ENCODE results near the gene RREB1. TPM values are rescaled to one million over a fixed set of nuclear protein-coding genes. Genes with fewer than 3 reads are reported as not detected.

The RREB1 gene
- total RNA-seq, 1 experiment from 2014 or later, result 38.4 TPM

DNA sequence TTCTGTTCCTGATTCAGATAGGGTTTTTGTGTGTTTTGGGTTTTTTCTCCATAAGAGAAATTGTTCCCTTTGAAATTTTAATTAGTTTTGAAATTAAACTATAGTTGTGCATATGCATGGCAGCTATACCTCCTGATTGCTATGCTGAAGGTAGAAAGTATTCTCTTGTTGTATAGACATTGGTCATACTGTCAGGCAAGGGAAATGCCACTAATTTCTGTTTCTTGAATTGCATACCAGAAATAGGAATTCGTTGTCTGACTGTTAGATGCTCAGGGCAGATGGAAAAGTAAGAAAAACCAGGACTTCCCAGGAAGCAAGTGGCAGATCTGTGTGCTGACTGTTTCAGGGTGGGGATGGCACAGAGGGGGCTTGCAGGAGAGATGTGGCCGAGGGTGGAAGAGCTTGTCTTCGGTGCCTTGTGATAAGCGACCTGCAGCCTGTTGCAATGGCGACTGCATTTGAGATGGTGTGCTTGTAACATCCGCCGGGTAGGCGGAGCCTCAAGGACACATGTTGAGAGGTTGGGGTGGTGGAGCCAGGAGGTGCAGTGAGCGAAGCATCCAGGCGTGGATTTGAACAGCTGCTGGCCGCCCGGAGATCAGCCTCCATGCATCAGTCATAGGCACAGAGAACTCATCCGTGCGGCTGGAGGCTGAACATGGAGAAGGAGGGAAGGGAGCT, 42.8 kb downstream of the RREB1 start:
- CTCF ChIA-PET, result no interaction called here
- H3K4me1 Mint-ChIP-seq (ENCODE audit: low read depth, unreplicated experiment), result peaks cover 48% of the 10 kb centered on the region

DNA sequence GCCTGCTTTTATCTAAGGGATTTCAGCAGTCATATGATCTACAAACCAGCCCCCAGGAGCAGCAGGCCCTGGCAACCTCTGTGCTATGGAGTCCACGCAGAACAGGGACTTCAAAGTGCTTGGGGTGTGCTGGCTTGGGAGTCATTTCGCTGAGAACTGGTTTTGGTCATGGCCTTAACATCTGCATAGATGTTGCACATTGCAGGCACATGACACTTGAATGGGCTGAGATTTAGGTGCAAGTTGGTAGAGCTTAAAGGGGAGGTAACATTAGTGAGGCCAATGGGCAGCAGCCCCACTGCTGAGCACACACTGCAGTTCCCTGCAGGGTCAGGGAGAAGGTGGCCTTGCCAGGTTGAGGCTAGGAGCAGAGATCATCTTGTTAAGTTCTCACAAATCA, 43.6 kb downstream of the RREB1 start:
- H3K27me3 Mint-ChIP-seq (ENCODE audit: unreplicated experiment), result no peaks in the 10 kb centered on the region
- CTCF ChIA-PET, result interaction anchor here (1.1 kb wide), 1 partner anchor 93 kb away, joined by 3 read pairs; no protein-coding TSS in a partner anchor
- TF ChIP-seq, protein P1, sequence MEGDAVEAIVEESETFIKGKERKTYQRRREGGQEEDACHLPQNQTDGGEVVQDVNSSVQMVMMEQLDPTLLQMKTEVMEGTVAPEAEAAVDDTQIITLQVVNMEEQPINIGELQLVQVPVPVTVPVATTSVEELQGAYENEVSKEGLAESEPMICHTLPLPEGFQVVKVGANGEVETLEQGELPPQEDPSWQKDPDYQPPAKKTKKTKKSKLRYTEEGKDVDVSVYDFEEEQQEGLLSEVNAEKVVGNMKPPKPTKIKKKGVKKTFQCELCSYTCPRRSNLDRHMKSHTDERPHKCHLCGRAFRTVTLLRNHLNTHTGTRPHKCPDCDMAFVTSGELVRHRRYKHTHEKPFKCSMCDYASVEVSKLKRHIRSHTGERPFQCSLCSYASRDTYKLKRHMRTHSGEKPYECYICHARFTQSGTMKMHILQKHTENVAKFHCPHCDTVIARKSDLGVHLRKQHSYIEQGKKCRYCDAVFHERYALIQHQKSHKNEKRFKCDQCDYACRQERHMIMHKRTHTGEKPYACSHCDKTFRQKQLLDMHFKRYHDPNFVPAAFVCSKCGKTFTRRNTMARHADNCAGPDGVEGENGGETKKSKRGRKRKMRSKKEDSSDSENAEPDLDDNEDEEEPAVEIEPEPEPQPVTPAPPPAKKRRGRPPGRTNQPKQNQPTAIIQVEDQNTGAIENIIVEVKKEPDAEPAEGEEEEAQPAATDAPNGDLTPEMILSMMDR (IDR thresholded peaks at IDR 0.05; ENCODE audit: unreplicated experiment), result no peak
- peak overlapping the region; percentile 63 for H3K27ac Mint-ChIP-seq (ENCODE audit: unreplicated experiment)
- BruUV-seq (replicated peaks), result no TSS peak
- no peak for DNase-seq
- H3K4me1 Mint-ChIP-seq (ENCODE audit: low read depth, unreplicated experiment), result peaks cover 40% of the 10 kb centered on the region
- peaks cover 9% of the 10 kb centered on the region for H3K36me3 Mint-ChIP-seq (ENCODE audit: insufficient read depth, unreplicated experiment)
- no peaks in the 10 kb centered on the region for H3K9me3 Mint-ChIP-seq (ENCODE audit: low read depth, unreplicated experiment)
- H3K4me3 Mint-ChIP-seq (ENCODE audit: low read depth, unreplicated experiment), result peak overlapping the region; percentile 28
- intact Hi-C loops (cut with micrococcal nuclease; ENCODE audit: unreplicated experiment), result no loop called here

More for the DNA sequence above, 42.8 kb downstream of the RREB1 start:
- TF ChIP-seq, protein P1 (IDR thresholded peaks at IDR 0.05; ENCODE audit: unreplicated experiment), result no peak
- intact Hi-C loops (cut with micrococcal nuclease; ENCODE audit: unreplicated experiment), result no loop called here
- BruUV-seq (replicated peaks), result no TSS peak
- H3K36me3 Mint-ChIP-seq (ENCODE audit: insufficient read depth, unreplicated experiment), result peaks cover 17% of the 10 kb centered on the region
- H3K4me3 Mint-ChIP-seq (ENCODE audit: low read depth, unreplicated experiment), result no peak overlapping the region
- no peaks in the 10 kb centered on the region for H3K27me3 Mint-ChIP-seq (ENCODE audit: unreplicated experiment)
- DNase-seq, result no peak
- no peak overlapping the region for H3K27ac Mint-ChIP-seq (ENCODE audit: unreplicated experiment)
- H3K9me3 Mint-ChIP-seq (ENCODE audit: low read depth, unreplicated experiment), result no peaks in the 10 kb centered on the region

DNA sequence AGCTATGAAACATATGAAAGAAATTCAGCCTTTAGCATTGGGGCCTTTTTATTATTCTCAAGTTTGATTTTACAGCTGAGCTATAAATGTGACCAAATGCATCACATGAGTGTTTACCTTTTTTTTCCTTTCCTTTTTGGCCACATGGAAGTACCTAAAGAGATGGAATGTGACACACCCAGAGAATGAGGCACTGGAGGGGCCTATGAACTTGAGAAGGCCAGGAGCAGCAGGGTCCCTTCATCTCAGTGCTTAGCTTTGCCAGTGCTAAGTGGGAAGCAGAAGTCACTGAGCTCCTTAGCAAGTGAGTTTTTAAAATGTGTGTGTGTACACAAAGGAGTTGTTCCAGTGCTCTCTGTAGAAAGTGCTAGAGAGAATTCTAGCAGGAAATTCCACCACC, 44.7 kb downstream of the RREB1 start:
- no peak for DNase-seq
- Mint-ChIP-seq H3K4me3 (ENCODE audit: low read depth, unreplicated experiment) (no peak overlapping the region), H3K27me3 (ENCODE audit: unreplicated experiment) (no peaks in the 10 kb centered on the region), H3K36me3 (ENCODE audit: insufficient read depth, unreplicated experiment) (peaks cover 4% of the 10 kb centered on the region), H3K9me3 (ENCODE audit: low read depth, unreplicated experiment) (no peaks in the 10 kb centered on the region), H3K27ac (ENCODE audit: unreplicated experiment) (peak overlapping the region; percentile 54), H3K4me1 (ENCODE audit: low read depth, unreplicated experiment) (peaks cover 32% of the 10 kb centered on the region)
- no TSS peak for BruUV-seq (replicated peaks)
- TF ChIP-seq, protein P1 (IDR thresholded peaks at IDR 0.05; ENCODE audit: unreplicated experiment), result no peak
- intact Hi-C loops (cut with micrococcal nuclease; ENCODE audit: unreplicated experiment), result no loop called here
- CTCF ChIA-PET, result interaction anchor here (1.1 kb wide), 1 partner anchor 94 kb away, joined by 3 read pairs; no protein-coding TSS in a partner anchor

DNA sequence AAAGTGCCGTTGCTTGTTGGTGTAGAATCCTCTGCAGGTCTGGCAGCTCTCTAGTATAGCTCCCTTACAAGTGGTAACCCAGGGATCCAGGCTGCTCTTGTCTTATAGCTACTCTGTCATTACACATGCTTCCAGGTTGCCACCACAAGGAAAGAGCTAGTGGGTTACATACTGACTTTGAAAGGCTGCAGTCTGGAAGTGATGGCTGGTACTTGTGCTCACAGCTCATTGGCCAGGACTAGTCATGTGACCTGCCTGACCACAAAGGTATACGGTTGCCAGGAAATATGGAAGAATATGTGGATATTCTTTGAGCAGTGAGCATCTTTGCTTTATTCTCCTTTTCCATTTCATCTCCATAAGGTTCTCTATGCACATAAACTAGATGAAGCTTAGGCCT, 46.0 kb downstream of the RREB1 start:
- no peak overlapping the region for H3K27ac Mint-ChIP-seq (ENCODE audit: unreplicated experiment)
- peaks cover 33% of the 10 kb centered on the region for H3K4me1 Mint-ChIP-seq (ENCODE audit: low read depth, unreplicated experiment)
- no peak for DNase-seq
- no peak overlapping the region for H3K4me3 Mint-ChIP-seq (ENCODE audit: low read depth, unreplicated experiment)
- no peaks in the 10 kb centered on the region for H3K27me3 Mint-ChIP-seq (ENCODE audit: unreplicated experiment)
- intact Hi-C loops (cut with micrococcal nuclease; ENCODE audit: unreplicated experiment), result no loop called here
- peaks cover 4% of the 10 kb centered on the region for H3K36me3 Mint-ChIP-seq (ENCODE audit: insufficient read depth, unreplicated experiment)
- no peaks in the 10 kb centered on the region for H3K9me3 Mint-ChIP-seq (ENCODE audit: low read depth, unreplicated experiment)
- TF ChIP-seq, protein P1 (IDR thresholded peaks at IDR 0.05; ENCODE audit: unreplicated experiment), result no peak
- CTCF ChIA-PET, result interaction anchor here (0.5 kb wide), 1 partner anchor 432 kb away, joined by 8 read pairs; no protein-coding TSS in a partner anchor
- no TSS peak for BruUV-seq (replicated peaks)

All from Calu3 (cell line).